GM18861 (cell line): ENCODE measurements around the gene MRPS15.

Experiments
- ATAC-seq: cut with Tn5 transposase; IDR thresholded peaks from one replicate; pipeline ENCODE4 v1.9.1; 2021; ENCODE audit not compliant: unreplicated experiment

Gene MRPS15

DNA sequence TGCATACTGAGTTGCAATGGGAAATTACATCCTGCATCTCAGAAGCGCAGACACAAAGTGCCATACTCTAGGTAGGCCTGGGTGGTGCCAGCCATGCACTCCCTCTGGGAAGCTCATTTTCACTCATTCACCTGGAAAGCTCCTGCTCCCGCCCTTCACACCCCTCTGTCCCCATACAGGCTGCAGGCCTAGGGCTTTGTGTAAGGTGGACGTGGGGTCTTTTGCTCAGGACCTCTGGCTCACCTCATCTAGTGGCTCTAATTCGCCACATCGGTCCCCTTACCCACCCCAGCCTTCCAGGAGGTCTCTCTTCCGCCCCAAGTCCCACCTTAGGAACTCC, 751 bp downstream of the MRPS15 start:
- ATAC-seq = no peak

DNA sequence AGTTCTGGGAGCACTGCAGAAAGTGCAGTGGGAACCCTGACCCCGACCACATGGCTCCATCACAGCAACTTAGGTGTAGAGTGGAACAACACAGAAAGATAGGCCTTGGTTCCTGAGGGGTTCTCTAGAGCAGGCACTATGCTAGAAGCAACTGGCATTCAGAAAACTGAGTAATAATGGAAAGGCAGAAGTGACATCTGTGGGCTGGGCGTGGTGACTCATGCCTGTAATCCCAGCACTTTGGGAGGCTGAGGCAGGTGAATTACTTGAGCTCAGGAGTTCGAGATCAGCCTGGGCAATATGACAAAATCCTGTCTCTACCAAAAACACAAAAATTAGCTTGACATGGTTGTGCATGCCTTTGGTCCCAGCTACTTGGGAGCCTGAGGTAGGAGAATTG, 5.3 kb downstream of the MRPS15 start:
- ATAC-seq = no peak

DNA sequence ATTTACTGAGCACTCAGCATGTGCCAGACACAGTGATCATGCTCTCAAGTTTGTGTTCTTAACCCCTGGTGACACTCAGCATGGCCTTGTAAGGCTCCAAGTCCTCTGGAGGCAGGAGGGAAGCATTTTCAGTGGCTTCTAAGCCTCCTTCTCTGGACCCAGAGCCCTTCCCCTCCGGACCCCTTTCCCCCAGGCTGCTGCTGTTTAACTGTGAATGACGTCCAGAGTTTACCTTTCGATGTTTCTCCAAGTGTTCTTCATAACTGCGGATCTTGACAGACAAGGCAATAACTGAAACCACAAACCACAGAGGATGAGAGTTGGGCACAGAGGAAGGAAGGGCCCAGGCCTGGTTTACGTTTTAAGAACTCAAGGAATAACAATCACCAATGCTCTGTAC, 6.5 kb downstream of the MRPS15 start:
- ATAC-seq = no peak

DNA sequence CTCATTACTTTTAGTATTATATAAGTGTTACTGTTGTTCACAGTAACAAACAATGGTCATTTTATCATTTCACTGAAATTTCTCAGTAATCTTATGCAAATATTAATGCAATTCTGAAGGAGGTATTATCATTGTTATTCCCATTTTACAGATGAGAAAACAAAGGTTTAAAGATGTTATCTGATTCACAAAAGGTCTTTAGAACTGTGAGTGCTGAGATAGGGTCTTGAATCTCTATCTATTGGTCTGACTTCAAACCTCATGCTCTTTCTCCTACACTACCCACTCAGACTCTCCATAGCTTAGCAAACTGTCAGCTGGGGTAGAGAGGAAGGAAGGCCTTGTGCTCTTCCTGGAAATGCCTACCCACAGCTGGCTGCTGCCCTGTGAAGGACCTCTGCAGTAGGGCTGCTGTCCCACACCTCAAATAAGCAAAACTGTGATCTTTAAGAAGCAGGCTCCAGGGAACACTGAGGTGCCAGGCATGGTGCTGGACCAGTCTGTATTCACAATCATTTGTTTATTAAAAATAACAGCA, 7.7 kb downstream of the MRPS15 start:
- ATAC-seq = no peak

DNA sequence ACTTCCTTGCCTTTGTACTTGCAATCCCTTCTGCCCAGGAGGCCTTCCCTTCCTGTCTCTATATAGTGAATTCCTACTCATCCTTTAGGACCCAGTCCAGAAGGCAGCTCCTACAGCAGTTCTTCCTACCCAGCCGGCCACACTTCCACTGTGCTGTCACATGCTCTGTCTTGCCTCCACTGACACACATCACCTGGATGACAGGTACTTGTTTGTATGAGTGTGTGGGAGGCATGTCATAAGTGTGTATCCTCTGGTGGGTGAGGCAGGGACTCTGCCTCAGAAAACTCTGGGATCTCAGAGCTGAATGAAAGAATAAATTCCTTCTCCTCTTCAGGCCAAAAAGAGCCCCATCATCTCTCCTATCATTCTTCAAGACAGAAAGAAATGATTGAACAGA, 8.8 kb downstream of the MRPS15 start:
- no peak for ATAC-seq

DNA sequence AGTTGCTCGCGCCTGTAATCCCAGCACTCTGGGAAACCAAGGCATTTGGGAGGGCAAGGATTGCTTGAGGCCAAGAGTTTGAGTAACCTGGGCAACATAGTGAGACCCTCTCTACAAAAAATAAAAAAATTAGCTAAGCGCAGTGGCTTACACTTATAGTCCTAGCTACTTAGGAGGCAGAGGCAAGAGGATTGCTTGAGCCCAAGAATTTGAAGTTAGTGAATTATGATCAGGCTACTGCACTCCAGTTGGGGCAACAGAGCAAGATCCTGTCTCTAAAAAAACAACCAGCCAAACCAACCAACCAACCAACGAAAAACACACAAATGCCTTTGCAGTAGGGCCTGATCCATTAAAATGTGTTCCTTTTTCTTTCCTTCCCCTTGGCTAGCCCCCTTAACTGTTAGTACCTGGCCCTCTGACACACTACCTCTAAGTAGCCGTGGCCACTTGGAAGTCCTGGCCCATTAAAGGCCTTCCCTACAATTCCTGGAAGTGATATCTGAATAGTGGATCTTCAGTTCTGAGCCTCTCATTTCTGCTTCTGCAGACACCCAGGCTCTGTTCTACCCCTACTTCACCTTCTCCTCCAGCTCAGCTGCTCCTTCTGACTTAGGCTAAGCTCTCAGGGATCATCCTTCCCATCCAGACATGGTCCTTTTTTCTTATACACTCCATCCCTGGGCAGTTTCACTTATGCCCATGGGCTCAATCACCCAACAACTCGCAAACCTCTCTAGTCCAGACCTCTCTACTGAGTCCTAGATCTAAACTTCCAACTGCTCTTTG, 10.4 kb downstream of the MRPS15 start:
- no peak for ATAC-seq

DNA sequence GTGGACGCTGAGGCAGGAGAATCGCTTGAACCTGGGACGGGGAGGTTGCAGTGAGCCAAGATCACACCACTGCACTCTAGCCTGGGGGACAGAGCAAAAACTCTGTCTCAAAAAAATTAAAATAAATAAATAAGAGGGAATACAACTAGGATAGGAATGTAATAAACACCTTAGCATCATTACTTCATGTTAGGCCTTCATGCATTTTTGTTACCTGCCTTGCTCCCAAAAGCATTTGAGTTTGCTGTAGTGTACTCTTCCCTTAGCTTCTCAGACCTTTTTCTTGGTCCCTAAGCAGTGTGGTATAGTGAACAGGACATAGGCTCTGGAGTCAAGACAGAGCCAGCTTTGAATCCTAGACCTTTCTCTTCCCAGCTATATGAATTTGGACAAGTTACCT, 11.1 kb downstream of the MRPS15 start:
- no peak for ATAC-seq

DNA sequence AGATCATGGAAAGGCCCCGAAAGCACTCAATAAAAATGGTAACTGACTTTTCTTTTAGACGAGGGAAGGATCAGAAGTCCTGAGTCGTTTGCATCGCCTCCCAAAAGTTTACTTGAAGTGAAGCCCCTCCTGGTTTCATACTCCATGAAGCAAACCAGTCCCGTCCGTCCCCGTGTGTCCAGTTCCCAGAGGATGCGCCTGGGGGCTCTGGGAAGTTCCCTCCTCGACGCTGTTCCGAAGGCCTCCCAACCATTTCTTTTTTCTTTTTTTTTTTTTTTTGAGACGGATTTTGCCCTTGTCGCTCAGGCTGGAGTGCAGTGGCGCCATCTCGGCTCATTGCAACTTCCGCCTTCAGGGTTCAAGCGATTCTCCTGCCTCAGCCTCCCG, 13.3 kb downstream of the MRPS15 start:
- no peak for ATAC-seq

DNA sequence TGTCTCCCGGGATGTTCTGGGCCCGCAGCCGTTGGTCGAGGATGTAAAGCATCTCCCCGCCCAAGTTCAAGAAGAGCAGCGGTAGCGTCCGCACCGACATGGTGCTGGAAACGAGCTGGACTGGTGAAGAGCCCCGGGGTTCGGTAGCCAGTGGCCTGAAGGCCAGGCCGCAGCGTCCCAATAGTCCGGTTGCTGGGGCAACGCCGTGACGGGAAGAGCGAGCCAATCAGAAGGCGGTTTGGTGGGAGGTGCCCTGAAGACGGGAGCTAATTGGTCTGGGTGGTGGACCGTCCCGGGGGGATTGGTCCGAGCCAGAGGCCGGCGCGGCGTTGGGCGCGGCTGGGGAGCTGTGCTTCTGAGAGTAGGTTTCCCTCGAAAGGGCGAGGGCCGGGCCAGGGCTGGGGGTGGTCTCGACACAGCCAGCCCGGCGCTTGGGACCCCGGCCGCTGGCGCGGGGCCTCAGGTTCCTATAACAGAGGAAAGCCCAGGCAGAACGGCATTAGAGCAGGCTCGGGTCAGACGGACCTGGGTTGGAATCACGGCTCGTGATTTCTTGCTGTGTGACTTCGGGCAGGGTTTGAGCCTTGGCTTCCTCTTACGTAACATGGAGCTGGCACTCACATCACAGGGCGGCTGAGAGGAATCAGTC, 13.8 kb downstream of the MRPS15 start, which contains the start of gene OSCP1:
TSS of gene OSCP1 (minus strand) at position 182 of the 649 bp plus-strand sequence. CDS start at position 100, 82 bp downstream.
- ATAC-seq = peak; percentile 96

DNA sequence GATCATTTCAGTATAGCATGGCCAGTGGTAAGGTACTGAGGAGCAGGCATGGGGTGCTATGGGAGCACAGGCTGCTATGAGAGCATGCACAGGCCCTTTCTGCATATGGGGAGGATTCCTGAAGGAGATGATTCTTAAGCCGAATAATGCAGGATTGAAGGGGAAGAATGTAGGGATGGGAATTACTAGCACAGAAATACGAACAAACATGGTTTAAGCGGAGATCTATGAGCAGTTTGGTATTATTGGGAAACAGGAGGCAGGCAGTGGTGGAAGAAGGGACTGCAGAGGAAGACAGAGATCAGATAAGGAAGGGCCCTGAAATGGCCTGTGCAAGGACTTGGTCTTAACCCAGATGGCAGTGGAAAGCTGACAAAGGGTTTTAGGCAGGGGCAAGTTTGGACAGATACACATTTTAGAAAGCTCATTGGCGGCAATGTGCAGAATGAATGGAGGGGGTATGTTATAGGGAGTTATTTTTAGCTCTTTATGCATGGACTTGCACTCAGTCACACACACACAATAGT, 15.6 kb downstream of the MRPS15 start:
- no peak for ATAC-seq

DNA sequence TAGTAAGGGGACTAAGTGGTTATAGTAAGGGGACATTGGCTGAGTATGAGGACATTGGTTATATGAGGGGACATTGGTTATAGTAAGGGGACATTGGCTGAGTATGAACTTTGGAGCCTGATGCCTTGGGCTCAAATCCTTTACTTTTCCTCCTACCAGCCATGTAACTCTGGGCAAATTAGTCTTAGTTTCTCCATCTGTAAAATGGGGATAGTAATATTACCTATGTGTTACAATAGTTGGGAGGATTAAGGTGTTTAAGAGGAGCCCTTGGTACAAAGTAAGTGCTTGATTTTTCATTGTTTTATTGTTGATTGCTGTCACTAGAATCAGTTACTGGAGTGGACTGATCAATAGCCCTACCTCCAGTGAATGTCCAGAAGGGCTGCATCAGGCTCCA, 16.7 kb downstream of the MRPS15 start:
- no peak for ATAC-seq

DNA sequence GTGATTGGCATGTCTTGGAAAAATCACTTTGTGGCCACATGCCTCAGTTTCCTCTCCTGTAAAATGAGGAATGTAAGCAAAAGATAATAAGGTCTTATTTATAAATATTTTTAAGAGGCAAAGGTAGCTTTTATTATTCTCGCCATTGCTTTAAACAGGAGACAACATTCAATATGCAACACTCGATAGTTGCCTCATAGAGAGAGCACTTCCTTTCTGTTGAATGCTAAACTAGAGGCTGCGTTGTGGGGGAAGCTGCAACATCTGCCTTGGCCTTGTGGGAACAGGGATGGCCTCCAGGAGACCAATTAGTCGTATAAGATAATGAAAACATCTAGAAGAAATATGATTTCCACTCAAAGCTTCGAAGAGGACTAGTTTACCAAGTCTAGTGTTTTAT, 17.4 kb downstream of the MRPS15 start:
- ATAC-seq = no peak

DNA sequence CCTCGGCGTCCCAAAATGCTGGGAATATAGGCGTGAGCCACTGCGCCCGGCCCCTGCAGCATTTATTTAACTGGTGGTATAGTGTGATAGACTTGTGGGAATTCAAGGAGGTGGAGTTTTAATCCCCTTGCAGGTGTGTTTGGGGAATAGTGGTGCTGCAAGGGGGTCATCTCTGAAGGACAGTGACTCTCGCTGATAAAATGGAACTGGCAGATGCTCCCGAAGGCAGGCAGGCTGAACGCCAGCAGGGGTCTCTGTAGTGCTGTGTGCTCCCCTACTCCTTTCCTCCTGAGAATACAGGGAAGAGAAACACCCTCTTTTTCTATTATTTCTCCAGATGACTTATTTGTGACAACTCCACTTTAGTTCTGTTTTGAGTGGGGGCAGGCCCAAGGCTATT, 17.9 kb downstream of the MRPS15 start:
- ATAC-seq = no peak

DNA sequence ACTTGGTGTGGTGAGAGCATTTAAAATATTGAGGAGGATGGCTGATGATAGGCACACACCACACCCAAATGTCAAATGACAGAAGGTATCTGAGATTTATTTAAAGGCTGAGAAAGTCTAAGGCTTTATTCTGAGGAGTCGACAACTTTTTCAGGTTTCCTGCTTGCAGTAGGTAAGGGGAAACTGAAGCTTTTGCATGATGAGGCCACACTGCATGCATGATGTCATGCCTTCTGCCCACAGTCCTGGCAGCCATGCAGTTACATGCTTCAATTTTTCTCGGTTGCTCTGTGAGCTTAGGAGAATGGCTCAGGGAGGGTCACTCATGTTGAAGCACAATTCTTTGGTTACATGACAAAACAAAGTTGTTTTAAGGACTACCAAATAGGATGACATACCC, 20.9 kb downstream of the MRPS15 start:
- no peak for ATAC-seq

DNA sequence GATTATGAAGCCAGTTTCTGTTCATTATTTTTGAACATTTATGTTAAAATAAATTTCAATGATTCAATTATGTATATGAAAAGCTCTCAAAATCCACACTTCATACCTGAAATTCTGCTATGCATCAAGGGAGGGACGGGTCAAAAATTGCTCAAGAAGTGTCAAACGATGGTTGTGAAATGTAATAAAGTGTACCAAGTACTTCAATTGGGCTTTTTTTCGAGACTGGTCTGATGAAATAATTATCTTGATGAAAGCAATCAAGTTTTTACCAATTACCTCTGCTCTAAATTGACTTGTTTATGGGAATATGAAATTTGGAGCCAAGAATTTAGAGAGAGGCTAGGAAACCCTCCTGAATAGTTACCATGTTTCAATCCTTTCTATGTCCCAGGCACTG, 21.8 kb downstream of the MRPS15 start:
- ATAC-seq = no peak

DNA sequence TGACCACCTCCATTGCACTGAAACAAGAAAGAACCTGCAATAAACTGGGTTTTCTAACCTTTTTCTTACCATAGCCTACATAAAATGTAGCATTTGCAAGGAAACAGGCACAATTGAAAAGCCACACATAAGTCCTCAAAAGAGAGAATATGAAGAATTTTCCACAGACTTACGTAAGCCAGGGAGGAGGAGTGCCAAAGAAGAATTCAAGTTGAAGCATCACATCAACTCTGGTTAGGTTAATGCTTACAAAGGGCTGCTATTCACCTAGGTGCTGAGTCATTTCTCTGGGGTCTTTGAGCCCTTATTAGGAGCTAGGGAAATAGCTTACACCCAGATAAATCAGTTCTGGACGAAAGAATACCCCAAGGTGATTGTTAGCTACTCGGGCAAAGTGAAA, 23.5 kb downstream of the MRPS15 start:
- ATAC-seq = no peak

DNA sequence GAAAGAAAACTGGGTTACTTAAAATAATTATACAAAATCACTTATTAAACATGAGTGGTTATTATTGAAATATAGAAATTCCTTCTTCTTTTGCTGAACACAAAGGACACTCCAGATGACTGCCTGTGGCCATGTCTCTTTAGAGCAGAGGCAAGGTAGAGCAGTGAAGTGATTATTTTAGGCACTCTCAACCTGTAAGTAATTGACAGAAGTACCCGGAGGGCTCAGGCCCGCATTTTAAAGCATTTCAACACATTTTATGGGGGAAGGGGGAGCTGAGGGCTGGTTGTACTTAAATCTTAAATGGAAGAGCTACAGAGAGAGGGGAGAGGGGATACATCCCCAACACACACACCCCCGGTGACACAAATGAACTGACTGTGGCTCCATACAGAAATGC, 24.1 kb downstream of the MRPS15 start:
- ATAC-seq = no peak

DNA sequence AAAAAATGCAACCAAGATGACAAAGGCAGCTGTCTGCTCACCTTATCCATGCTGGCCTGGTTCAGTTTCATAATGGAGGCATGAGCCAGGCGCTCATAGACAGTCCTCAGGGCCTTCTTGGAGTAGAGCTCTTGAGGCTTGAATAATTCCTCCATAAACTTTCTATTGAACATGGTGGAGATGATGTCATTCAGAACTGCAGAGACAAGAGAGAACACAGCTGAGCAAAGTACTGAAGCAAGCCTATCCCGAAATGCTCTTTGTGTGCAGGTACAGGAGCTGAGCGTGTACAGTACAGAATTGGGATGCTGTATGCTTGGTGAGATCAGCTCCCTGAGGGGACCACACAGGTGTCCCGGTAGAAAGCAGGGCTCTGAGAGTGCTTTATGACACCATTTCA, 25.5 kb downstream of the MRPS15 start:
- no peak for ATAC-seq

DNA sequence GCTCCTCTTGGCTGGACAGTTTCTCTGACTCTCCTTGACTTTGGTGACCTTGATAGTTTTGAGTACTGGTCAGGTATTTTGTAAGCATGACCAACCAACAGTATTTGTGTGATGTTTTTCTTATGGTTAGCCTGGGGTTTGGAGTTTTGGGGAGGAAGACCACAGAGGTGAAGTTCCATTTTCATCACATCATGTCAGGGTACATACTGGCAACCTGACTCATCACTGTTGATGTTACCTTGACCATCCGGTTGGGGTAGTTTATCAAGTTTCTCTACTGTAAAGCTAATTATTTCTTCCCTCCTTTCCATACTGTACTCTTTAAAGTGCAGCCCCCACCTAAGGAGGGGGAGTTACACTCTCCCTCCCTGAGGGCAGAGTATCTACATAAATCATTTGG, 27.4 kb downstream of the MRPS15 start:
- ATAC-seq = no peak

DNA sequence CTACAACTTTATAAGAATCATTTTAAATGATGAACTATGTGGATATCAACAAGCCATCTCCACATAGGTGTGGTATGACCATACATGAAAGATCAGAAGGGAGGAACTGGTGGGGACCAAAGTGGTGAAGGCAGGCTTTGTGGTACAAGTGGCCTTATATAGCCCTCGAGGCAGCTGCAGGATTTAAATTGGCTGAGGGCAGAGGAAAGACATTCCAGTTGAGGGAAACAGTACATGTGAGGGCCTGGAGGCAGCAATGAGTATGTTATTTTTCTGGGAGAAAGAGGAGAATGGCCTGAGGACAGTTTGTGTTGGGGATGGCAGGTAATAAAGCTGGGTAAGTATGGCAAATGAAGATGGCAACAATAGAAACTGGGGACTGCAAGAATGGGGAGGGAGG, 31.1 kb downstream of the MRPS15 start:
- ATAC-seq = no peak

DNA sequence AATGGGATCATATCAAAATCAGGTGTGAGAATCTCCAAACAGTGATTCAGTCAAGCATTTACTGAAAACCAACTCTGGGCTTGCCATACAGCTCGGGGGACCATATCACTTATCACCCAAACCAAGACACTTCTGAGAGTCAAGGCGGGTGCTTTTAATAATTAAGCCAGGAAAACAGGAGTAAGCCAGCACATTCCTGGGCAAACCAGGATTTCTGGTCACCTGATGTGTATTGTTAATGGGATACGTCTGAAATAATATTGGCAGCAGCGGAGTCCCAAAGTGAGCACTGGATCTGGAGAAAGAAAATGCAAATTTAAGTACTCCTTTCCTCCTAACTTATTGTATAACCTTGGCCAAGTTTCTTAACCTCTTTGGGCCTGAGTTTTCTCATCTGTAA, 31.6 kb downstream of the MRPS15 start:
- ATAC-seq = no peak

DNA sequence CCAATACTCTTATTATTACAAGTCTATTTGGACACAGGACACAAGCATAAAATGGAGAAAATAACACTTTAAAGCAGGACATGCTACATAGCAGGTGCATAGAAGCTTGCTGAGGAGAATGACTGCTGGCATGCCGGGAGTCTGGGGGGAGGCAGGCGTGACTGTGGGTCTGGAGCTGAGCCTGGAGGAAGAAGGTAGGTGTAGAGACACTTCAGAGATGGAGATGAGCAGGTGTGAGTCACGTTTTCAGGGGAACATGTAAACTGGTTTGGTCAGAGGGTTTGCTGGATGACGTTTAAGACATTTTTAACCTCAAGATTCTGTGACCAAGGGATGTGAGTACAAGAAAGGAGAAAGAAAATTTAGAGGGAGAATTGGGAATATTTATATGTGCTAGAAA, 38.4 kb downstream of the MRPS15 start:
- ATAC-seq = no peak
